ENCODE results near the gene LGR4. TPM values are rescaled to one million over a fixed set of nuclear protein-coding genes. Genes with fewer than 3 reads are reported as not detected.

Gene LGR4
- total RNA-seq, 4 donors from 2014 or later, result 9.4 to 57.9 (median 16.1) TPM

- Histone ChIP-seq H3K27me3 (no peaks in the 10 kb centered on the region), H3K27ac (no peak overlapping the region), H3K4me1 (peaks cover 0 to 14% of the 10 kb centered on the region in 2 donors), H3K9me3 (no peaks in the 10 kb centered on the region), H3K36me3 (no peaks in the 10 kb centered on the region), H3K4me3 (no peak overlapping the region)
- TF ChIP-seq POLR2A (IDR thresholded peaks at IDR 0.05) (no peak), CTCF (IDR thresholded peaks at IDR 0.05) (no peak)
- intact Hi-C loops (cut with DNase I; ENCODE audit: low total_unique reads), result no loop called here
- DNase-seq, result no peak
Measured at GRCh38 chr11:27501100-27501499, 28.5 kb upstream of the LGR4 start.

- DNase-seq, result no peak
- intact Hi-C loops (cut with DNase I; ENCODE audit: low total_unique reads), result no loop called here
- Histone ChIP-seq H3K4me3 (no peak overlapping the region), H3K27me3 (no peaks in the 10 kb centered on the region), H3K9me3 (no peaks in the 10 kb centered on the region), H3K36me3 (no peaks in the 10 kb centered on the region), H3K27ac (no peak overlapping the region), H3K4me1 (peaks cover 0 to 10% of the 10 kb centered on the region in 2 donors)
- TF ChIP-seq CTCF (IDR thresholded peaks at IDR 0.05) (no peak), POLR2A (IDR thresholded peaks at IDR 0.05) (no peak)
Measured at GRCh38 chr11:27497911-27498310, 25.3 kb upstream of the LGR4 start.

- no peak for DNase-seq
- H3K9me3 ChIP-seq, result no peaks in the 10 kb centered on the region
- intact Hi-C loops (cut with DNase I; ENCODE audit: low total_unique reads), result no loop called here
- H3K27me3 ChIP-seq, result no peaks in the 10 kb centered on the region
- H3K36me3 ChIP-seq, result no peaks in the 10 kb centered on the region
- H3K4me3 ChIP-seq, result no peak overlapping the region
- peaks cover 0 to 10% of the 10 kb centered on the region in 2 donors for H3K4me1 ChIP-seq
- H3K27ac ChIP-seq, result peak overlapping the region in 1 of 2 donors; percentile 5
- peak; percentile 10 to 39 (median 31) for TF ChIP-seq CTCF (IDR thresholded peaks at IDR 0.05)
- no peak for TF ChIP-seq POLR2A (IDR thresholded peaks at IDR 0.05)
Measured at GRCh38 chr11:27497284-27497866, 24.8 kb upstream of the LGR4 start.

DNA sequence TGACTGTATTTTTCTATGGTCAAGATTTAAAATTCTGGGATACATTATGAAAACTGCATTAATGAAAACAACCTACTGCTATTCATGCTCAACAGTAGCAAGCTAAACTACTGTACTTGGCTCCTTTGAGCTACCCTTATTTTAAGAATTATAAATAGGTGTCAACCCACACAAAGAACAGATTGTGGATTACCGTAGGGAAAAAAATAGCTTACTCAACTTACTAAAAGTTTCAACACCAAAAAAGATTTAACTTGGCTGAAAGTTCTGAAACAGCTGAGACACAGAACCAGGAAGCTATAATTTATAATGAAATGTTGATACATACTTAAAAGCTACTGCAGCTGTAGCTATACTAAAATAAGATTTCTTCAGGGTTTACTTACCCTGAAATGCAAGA lies 23.9 kb upstream of the LGR4 start:
- H3K36me3 ChIP-seq, result no peaks in the 10 kb centered on the region
- intact Hi-C loops (cut with DNase I; ENCODE audit: low total_unique reads), result no loop called here

More for the DNA sequence above, 23.9 kb upstream of the LGR4 start:
- H3K27ac ChIP-seq, result peak overlapping the region in 1 of 2 donors; percentile 5
- no peaks in the 10 kb centered on the region for H3K9me3 ChIP-seq
- TF ChIP-seq POLR2A (IDR thresholded peaks at IDR 0.05) (no peak), CTCF (IDR thresholded peaks at IDR 0.05) (no peak)
- H3K27me3 ChIP-seq, result no peaks in the 10 kb centered on the region
- DNase-seq, result no peak
- peaks cover 0 to 10% of the 10 kb centered on the region in 2 donors for H3K4me1 ChIP-seq
- H3K4me3 ChIP-seq, result no peak overlapping the region

Data from uterus (tissue), 4 donors.